Omental fat pad (tissue), 4 donors: ENCODE results near the gene ENO1. TPM values are rescaled to one million over a fixed set of nuclear protein-coding genes. Genes with fewer than 3 reads are reported as not detected.

Experiments used
- ATAC-seq: fragments of 150-250 bp; one replicate; pipeline ENCODE4 v1.9.1; 2016; ENCODE audit warnings: mild to moderate bottlenecking, moderate library complexity; ENCODE audit not compliant: low FRiP score
- DNase-seq: peaks from one replicate; pipeline ENCODE4 v3.0.0-alpha.2; 2019; ENCODE audit warnings: low spot score
- CTCF ChIP-seq, 3 donors: fragments of 450-650 bp; IDR thresholded peaks; one replicate each; pipeline ENCODE4 v1.5.1; 2016 to 2017; ENCODE audit warnings: antibody characterized with exemption in 3 of 3, mild to moderate bottlenecking in 3 of 3, moderate library complexity in 2 of 3
- total RNA-seq, 4 donors: library from RNA; depleted of rRNA; stranded (reverse); fragments of >200 nt; gene quantifications; one replicate each; pipeline ENCODE4 v1.1.0, GENCODE V29; 2016

The ENO1 gene
- total RNA-seq, 4 donors from 2014 or later = 322 to 1,205 (median 623) TPM

GRCh38 chr1:8873506-8874229, 4.8 kb downstream of the ENO1 start:
- DNase-seq (peak; percentile 93), ATAC-seq (peak; percentile 79)
- TF ChIP-seq CTCF (IDR thresholded peaks at IDR 0.05) = no peak

GRCh38 chr1:8873001-8873400, 5.5 kb downstream of the ENO1 start:
- ATAC-seq (no peak), DNase-seq (no peak)

GRCh38 chr1:8871965-8872399, 6.5 kb downstream of the ENO1 start:
- TF ChIP-seq CTCF (IDR thresholded peaks at IDR 0.05) = no peak
- ATAC-seq (no peak), DNase-seq (no peak)

More at GRCh38 chr1:8873001-8873400, 5.5 kb downstream of the ENO1 start:
- TF ChIP-seq CTCF (IDR thresholded peaks at IDR 0.05) = no peak

GRCh38 chr1:8871539-8871935, 6.9 kb downstream of the ENO1 start:
- no peak for DNase-seq
- ATAC-seq = no peak
- TF ChIP-seq CTCF (IDR thresholded peaks at IDR 0.05) = no peak

GRCh38 chr1:8870616-8871538, 7.6 kb downstream of the ENO1 start:
- DNase-seq (no peak), ATAC-seq (no peak)
- no peak for TF ChIP-seq CTCF (IDR thresholded peaks at IDR 0.05)

GRCh38 chr1:8870103-8870502, 8.4 kb downstream of the ENO1 start:
- TF ChIP-seq CTCF (IDR thresholded peaks at IDR 0.05) = no peak
- DNase-seq = no peak
- no peak for ATAC-seq
